SK-N-SH (cell line): ENCODE results near the gene TMEM150A. TPM values are rescaled to one million over a fixed set of nuclear protein-coding genes. Genes with fewer than 3 reads are reported as not detected.

Experiments
- CTCF ChIA-PET: fragments of 300-600, 350-600 bp; formaldehyde crosslinking; extraction: SDS; loops from one replicate; lab custom pipeline; 2021; lab: Yijun Ruan, JAX
- POLR2A ChIA-PET: fragments of 350-600 bp; sonication (Branson Sonifier 250); formaldehyde crosslinking; extraction: SDS; loops from one replicate; lab custom pipeline; 2020; ENCODE audit warnings: antibody characterized with exemption, inconsistent platforms; lab: Yijun Ruan, JAX
- DNase-seq: peaks from one replicate; pipeline ENCODE4 v3.0.0; 2012
- H2AFZ ChIP-seq: fragments of 200-600 bp; sonication (generic); 2 replicates; pipeline ENCODE4 v1.8.1; 2016; ENCODE audit warnings: antibody characterized with exemption, mild to moderate bottlenecking, low read depth
- H3F3A ChIP-seq: fragments of 200-600 bp; sonication (generic); replicated peaks from 2 replicates; pipeline ENCODE3; 2016; ENCODE audit warnings: antibody characterized with exemption, mild to moderate bottlenecking; ENCODE audit not compliant: insufficient read depth
- H3K27ac ChIP-seq, 2 experiments: fragments of 200-500 bp in 1 of 2; fragments of 200-600 bp in 1 of 2; sonication (Bioruptor generic) in 1 of 2; sonication (generic), shearing (Covaris generic) in 1 of 2; 2 replicates each; pipeline versions ENCODE4 v1.5.1 to v1.6.1; 2014 to 2016; ENCODE audit warnings: low read depth in 2 of 2, inconsistent platforms in 1 of 2, low read length in 1 of 2, mild to moderate bottlenecking in 1 of 2, mixed read lengths in 1 of 2
- H3K27me3 ChIP-seq: fragments of 200-600 bp; sonication (generic), shearing (Covaris generic); 2 replicates; pipeline ENCODE4 v1.6.1; 2016; ENCODE audit warnings: mixed run types; ENCODE audit not compliant: insufficient read depth
- H3K36me3 ChIP-seq, 2 experiments: fragments of 200-500 bp in 1 of 2; fragments of 200-600 bp in 1 of 2; sonication (Bioruptor generic) in 1 of 2; sonication (generic) in 1 of 2; replicated peaks in 1 of 2; 2 replicates each; pipeline versions ENCODE3 to v1.5.1; 2014 to 2016; ENCODE audit warnings: low read length in 1 of 2, mild to moderate bottlenecking in 1 of 2; ENCODE audit not compliant: insufficient read depth in 2 of 2, control insufficient read depth in 1 of 2
- H3K4me1 ChIP-seq, 2 experiments: fragments of 200-500 bp in 1 of 2; fragments of 200-600 bp in 1 of 2; sonication (Bioruptor generic) in 1 of 2; sonication (generic), shearing (Covaris generic) in 1 of 2; 2 replicates each; pipeline versions ENCODE4 v1.5.1 to v1.6.1; 2014 to 2016; ENCODE audit warnings: low read depth in 1 of 2, low read length in 1 of 2, mixed run types in 1 of 2; ENCODE audit not compliant: insufficient read depth in 2 of 2, control insufficient read depth in 1 of 2
- H3K4me2 ChIP-seq: fragments of 200-600 bp; sonication (generic), shearing (Covaris generic); 2 replicates; pipeline ENCODE4 v1.6.1; 2017; ENCODE audit warnings: mixed run types
- H3K4me3 ChIP-seq, 2 experiments: fragments of 200-500 bp in 1 of 2; fragments of 200-600 bp in 1 of 2; sonication (Bioruptor generic) in 1 of 2; sonication (generic), shearing (Covaris generic) in 1 of 2; 2 replicates each; pipeline versions ENCODE4 v1.5.1 to v1.8.1; 2014 to 2016; ENCODE audit warnings: low read depth in 2 of 2, inconsistent platforms in 1 of 2, low read length in 1 of 2, mild to moderate bottlenecking in 1 of 2, mixed read lengths in 1 of 2, moderate library complexity in 1 of 2
- H3K79me2 ChIP-seq: fragments of 200-600 bp; sonication (generic); 2 replicates; pipeline ENCODE4 v1.8.1; 2017; ENCODE audit warnings: mild to moderate bottlenecking; ENCODE audit not compliant: insufficient read depth
- H3K9ac ChIP-seq: fragments of 200-600 bp; sonication (generic); 2 replicates; pipeline ENCODE4 v1.6.1; 2017; ENCODE audit warnings: mixed run types
- H3K9me2 ChIP-seq: fragments of 200-600 bp; sonication (generic); 2 replicates; pipeline ENCODE4 v1.6.1; 2017; ENCODE audit warnings: mixed run types
- H3K9me3 ChIP-seq: fragments of 200-600 bp; sonication (generic); 2 replicates; pipeline ENCODE4 v1.6.1; 2017; ENCODE audit warnings: mixed run types, mild to moderate bottlenecking, moderate library complexity
- H4K20me1 ChIP-seq: fragments of 200-600 bp; sonication (generic); 2 replicates; pipeline ENCODE4 v1.6.1; 2017; ENCODE audit warnings: mild to moderate bottlenecking, mixed run types; ENCODE audit not compliant: insufficient read depth
- EZH2phosphoT487 ChIP-seq: fragments of 200-600 bp; sonication (generic); IDR thresholded peaks from 2 replicates; pipeline ENCODE4 v1.6.1; 2017; ENCODE audit warnings: low read depth, mixed run types, mild to moderate bottlenecking, antibody characterized with exemption, moderate library complexity, borderline replicate concordance
- FOSL2 ChIP-seq: IDR thresholded peaks from 2 replicates; pipeline ENCODE4 v1.4.0; 2012; ENCODE audit warnings: low read depth, mild to moderate bottlenecking, moderate library complexity, borderline replicate concordance
- FOXM1 ChIP-seq: IDR thresholded peaks from 2 replicates; pipeline ENCODE4 v1.4.0; 2012; ENCODE audit warnings: low read depth, mild to moderate bottlenecking
- JUND ChIP-seq: IDR thresholded peaks from 2 replicates; pipeline ENCODE4 v1.4.0; 2012
- MXI1 ChIP-seq: IDR thresholded peaks from 2 replicates; pipeline ENCODE4 v1.6.1; 2012; ENCODE audit warnings: mild to moderate bottlenecking, low read depth, low read length, improper control_type of control experiment
- POLR2AphosphoS5 ChIP-seq: IDR thresholded peaks from 2 replicates; pipeline ENCODE4 v1.6.1; 2012; ENCODE audit warnings: low read depth, low read length
- RFX5 ChIP-seq: IDR thresholded peaks from 2 replicates; pipeline ENCODE4 v1.6.1; 2012; ENCODE audit warnings: mild to moderate bottlenecking, improper control_type of control experiment, low read length
- RXRA ChIP-seq: IDR thresholded peaks from 2 replicates; pipeline ENCODE4 v1.4.0; 2012; ENCODE audit warnings: low read depth, mild to moderate bottlenecking, borderline replicate concordance
- SMC3 ChIP-seq: IDR thresholded peaks from 2 replicates; pipeline ENCODE4 v1.6.1; 2012; ENCODE audit warnings: low read depth, low read length, improper control_type of control experiment
- TAF1 ChIP-seq: IDR thresholded peaks from 2 replicates; pipeline ENCODE4 v1.6.1; 2012; ENCODE audit warnings: low read depth, mild to moderate bottlenecking, low read length, moderate library complexity, borderline replicate concordance
- TEAD4 ChIP-seq: IDR thresholded peaks from 2 replicates; pipeline ENCODE4 v1.4.0; 2012; ENCODE audit warnings: mild to moderate bottlenecking, borderline replicate concordance; ENCODE audit not compliant: insufficient read depth
- YY1 ChIP-seq: IDR thresholded peaks from 2 replicates; pipeline ENCODE4 v1.4.0; 2012; ENCODE audit warnings: low read depth, mild to moderate bottlenecking
- WGBS: methylation state at CpG from one replicate; pipeline ENCODE4 v1.1.6; 2017; ENCODE audit warnings: low lambda C conversion rate; 5-methylcytosine and 5-hydroxymethylcytosine counted together
- polyA plus RNA-seq, 3 experiments: library from polyadenylated mRNA; depleted of rRNA; stranded (reverse); fragments of >200 nt; gene quantifications; 2 replicates each; pipeline ENCODE4 v1.2.3, GENCODE V29; 2012
- TF ChIP-seq, protein P1 (sequence below): fragments of 150-350 bp; IDR thresholded peaks from 2 replicates; pipeline ENCODE4 v1.6.1; 2017; ENCODE audit warnings: antibody characterized with exemption, low read length, low read depth, borderline replicate concordance
- TF ChIP-seq, protein P2 (sequence below): fragments of 150-350 bp; IDR thresholded peaks from 2 replicates; pipeline ENCODE4 v1.6.1; 2016; ENCODE audit warnings: mild to moderate bottlenecking, low read depth, low read length
- TF ChIP-seq, protein P3 (sequence below): IDR thresholded peaks from 2 replicates; pipeline ENCODE4 v1.4.0; 2012; ENCODE audit warnings: low read depth, borderline replicate concordance
- TF ChIP-seq, protein P4 (sequence below): IDR thresholded peaks from 2 replicates; pipeline ENCODE4; 2012
- TF ChIP-seq, protein P5 (sequence below): IDR thresholded peaks from 2 replicates; pipeline ENCODE4 v1.4.0; 2012; ENCODE audit warnings: low read depth

Gene TMEM150A
- polyA plus RNA-seq, 1 of the 3 experiments (the other 2 are of a cell fraction) = 20.2 TPM

DNA sequence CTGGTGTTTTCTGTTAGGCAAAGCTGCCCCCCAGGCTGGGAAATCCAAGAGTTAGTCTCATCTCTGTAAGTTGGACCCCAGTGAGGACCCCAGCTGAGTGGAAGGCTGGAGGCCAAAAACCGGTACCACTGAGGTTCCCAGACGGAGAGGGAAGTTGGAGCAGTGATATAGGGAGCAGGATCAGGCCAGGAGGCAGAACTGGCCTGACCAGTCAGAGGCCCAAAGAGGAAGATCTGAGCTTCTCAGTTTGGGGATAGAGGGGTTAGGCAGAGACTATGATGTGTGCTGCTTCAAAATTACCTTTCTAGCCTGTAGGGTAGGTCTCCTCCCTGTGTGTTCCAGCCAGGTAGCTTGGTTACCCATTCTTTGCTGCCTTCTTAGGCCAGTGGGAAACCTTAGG lies 11.5 kb downstream of the TMEM150A start:
- Histone ChIP-seq H2AFZ (no peak overlapping the region), H3K4me1 (peaks cover 2 to 8% of the 10 kb centered on the region in 2 experiments; a peak in 2 of 4 replicates), H3K36me3 (no peaks in the 10 kb centered on the region), H3K79me2 (peaks cover 4% of the 10 kb centered on the region), H3K27ac (peak overlapping the region in 1 of 2 experiments; percentile 13; a peak in 1 of 4 replicates), H3K9ac (no peak overlapping the region), H3K27me3 (no peaks in the 10 kb centered on the region), H3F3A (no peaks in the 10 kb centered on the region), H3K9me3 (no peaks in the 10 kb centered on the region), H3K9me2 (no peaks in the 10 kb centered on the region), H3K4me3 (no peak overlapping the region), H4K20me1 (no peaks in the 10 kb centered on the region), H3K4me2 (no peak overlapping the region)
- WGBS = 59% methylated on average over 2 of the region's 2 CpGs
- ChIA-PET POLR2A (no interaction called here), CTCF (no interaction called here)
- TF ChIP-seq, protein P1, sequence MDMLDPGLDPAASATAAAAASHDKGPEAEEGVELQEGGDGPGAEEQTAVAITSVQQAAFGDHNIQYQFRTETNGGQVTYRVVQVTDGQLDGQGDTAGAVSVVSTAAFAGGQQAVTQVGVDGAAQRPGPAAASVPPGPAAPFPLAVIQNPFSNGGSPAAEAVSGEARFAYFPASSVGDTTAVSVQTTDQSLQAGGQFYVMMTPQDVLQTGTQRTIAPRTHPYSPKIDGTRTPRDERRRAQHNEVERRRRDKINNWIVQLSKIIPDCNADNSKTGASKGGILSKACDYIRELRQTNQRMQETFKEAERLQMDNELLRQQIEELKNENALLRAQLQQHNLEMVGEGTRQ = no peak
- TF ChIP-seq JUND (no peak), RFX5 (no peak), FOSL2 (no peak), RXRA (no peak), TEAD4 (no peak), YY1 (no peak), MXI1 (no peak), TAF1 (no peak), FOXM1 (no peak), POLR2AphosphoS5 (no peak), EZH2phosphoT487 (no peak), SMC3 (no peak)
- TF ChIP-seq, protein P2, sequence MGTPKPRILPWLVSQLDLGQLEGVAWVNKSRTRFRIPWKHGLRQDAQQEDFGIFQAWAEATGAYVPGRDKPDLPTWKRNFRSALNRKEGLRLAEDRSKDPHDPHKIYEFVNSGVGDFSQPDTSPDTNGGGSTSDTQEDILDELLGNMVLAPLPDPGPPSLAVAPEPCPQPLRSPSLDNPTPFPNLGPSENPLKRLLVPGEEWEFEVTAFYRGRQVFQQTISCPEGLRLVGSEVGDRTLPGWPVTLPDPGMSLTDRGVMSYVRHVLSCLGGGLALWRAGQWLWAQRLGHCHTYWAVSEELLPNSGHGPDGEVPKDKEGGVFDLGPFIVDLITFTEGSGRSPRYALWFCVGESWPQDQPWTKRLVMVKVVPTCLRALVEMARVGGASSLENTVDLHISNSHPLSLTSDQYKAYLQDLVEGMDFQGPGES = no peak
- TF ChIP-seq, protein P3, sequence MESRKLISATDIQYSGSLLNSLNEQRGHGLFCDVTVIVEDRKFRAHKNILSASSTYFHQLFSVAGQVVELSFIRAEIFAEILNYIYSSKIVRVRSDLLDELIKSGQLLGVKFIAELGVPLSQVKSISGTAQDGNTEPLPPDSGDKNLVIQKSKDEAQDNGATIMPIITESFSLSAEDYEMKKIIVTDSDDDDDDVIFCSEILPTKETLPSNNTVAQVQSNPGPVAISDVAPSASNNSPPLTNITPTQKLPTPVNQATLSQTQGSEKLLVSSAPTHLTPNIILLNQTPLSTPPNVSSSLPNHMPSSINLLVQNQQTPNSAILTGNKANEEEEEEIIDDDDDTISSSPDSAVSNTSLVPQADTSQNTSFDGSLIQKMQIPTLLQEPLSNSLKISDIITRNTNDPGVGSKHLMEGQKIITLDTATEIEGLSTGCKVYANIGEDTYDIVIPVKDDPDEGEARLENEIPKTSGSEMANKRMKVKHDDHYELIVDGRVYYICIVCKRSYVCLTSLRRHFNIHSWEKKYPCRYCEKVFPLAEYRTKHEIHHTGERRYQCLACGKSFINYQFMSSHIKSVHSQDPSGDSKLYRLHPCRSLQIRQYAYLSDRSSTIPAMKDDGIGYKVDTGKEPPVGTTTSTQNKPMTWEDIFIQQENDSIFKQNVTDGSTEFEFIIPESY = no peak
- TF ChIP-seq, protein P4, sequence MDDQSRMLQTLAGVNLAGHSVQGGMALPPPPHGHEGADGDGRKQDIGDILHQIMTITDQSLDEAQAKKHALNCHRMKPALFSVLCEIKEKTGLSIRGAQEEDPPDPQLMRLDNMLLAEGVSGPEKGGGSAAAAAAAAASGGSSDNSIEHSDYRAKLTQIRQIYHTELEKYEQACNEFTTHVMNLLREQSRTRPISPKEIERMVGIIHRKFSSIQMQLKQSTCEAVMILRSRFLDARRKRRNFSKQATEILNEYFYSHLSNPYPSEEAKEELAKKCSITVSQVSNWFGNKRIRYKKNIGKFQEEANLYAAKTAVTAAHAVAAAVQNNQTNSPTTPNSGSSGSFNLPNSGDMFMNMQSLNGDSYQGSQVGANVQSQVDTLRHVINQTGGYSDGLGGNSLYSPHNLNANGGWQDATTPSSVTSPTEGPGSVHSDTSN = no peak
- TF ChIP-seq, protein P5, sequence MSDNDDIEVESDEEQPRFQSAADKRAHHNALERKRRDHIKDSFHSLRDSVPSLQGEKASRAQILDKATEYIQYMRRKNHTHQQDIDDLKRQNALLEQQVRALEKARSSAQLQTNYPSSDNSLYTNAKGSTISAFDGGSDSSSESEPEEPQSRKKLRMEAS = no peak
- DNase-seq = no peak
